Measurements from ENCODE around the gene PRDM8. TPM values are rescaled to one million over a fixed set of nuclear protein-coding genes. Genes with fewer than 3 reads are reported as not detected.

The PRDM8 gene
- total RNA-seq, 1 donor from 2014 or later = not detected

- H3K4me1 ChIP-seq = no peaks in the 10 kb centered on the region
- H3K4me3 ChIP-seq = no peak overlapping the region
- peaks cover 0 to 13% of the 10 kb centered on the region in 2 donors for H3K9me3 ChIP-seq
- intact Hi-C loops (cut with DNase I) = no loop called here
- TF ChIP-seq CTCF (IDR thresholded peaks at IDR 0.05) = no peak
- H3K27me3 ChIP-seq = no peaks in the 10 kb centered on the region
- no peak overlapping the region for H3K27ac ChIP-seq
- no peak for DNase-seq (ENCODE audit: low spot score in 2 of 2)
- H3K36me3 ChIP-seq = no peaks in the 10 kb centered on the region
These were observed 18.3 kb upstream of the PRDM8 start for GRCh38 chr4:80178964-80179363.

GRCh38 chr4:80179637-80180161 is 17.6 kb upstream of the PRDM8 start:
- TF ChIP-seq CTCF (IDR thresholded peaks at IDR 0.05) = no peak
- no peak overlapping the region for H3K27ac ChIP-seq
- intact Hi-C loops (cut with DNase I) = loop anchor here (5.0 to 10.0 kb wide), 2 partner anchors 107 to 1405 kb away; partner anchors contain the start of genes ANTXR2 and BMP2K
- no peak overlapping the region for H3K4me3 ChIP-seq
- peaks cover 0 to 13% of the 10 kb centered on the region in 2 donors for H3K9me3 ChIP-seq
- H3K4me1 ChIP-seq = no peaks in the 10 kb centered on the region
- H3K36me3 ChIP-seq = no peaks in the 10 kb centered on the region
- no peaks in the 10 kb centered on the region for H3K27me3 ChIP-seq
- DNase-seq (ENCODE audit: low spot score in 2 of 2) = no peak

- H3K27ac ChIP-seq = peak overlapping the region in 1 of 2 donors; percentile 2
These were observed 16.6 kb upstream of the PRDM8 start for GRCh38 chr4:80180743-80181142.

GRCh38 chr4:80182237-80182866 is 15.0 kb upstream of the PRDM8 start:
- H3K9me3 ChIP-seq = peaks cover 0 to 13% of the 10 kb centered on the region in 2 donors
- no peak for TF ChIP-seq CTCF (IDR thresholded peaks at IDR 0.05)
- intact Hi-C loops (cut with DNase I) = loop anchor here (5.0 to 10.0 kb wide), 2 partner anchors 110 to 1408 kb away; partner anchors contain the start of genes ANTXR2 and BMP2K
- peaks cover 0 to 10% of the 10 kb centered on the region in 2 donors for H3K4me1 ChIP-seq
- H3K27ac ChIP-seq = peak overlapping the region in 1 of 2 donors; percentile 0
- DNase-seq (ENCODE audit: low spot score in 2 of 2) = no peak
- no peaks in the 10 kb centered on the region for H3K36me3 ChIP-seq
- H3K4me3 ChIP-seq = peak overlapping the region in 1 of 2 donors; percentile 67
- H3K27me3 ChIP-seq = no peaks in the 10 kb centered on the region

More at GRCh38 chr4:80180743-80181142, 16.6 kb upstream of the PRDM8 start:
- no peak for TF ChIP-seq CTCF (IDR thresholded peaks at IDR 0.05)
- Histone ChIP-seq H3K4me1 (peaks cover 0 to 6% of the 10 kb centered on the region in 2 donors), H3K9me3 (peaks cover 0 to 13% of the 10 kb centered on the region in 2 donors), H3K27me3 (no peaks in the 10 kb centered on the region), H3K4me3 (no peak overlapping the region), H3K36me3 (no peaks in the 10 kb centered on the region)
- intact Hi-C loops (cut with DNase I) = loop anchor here (5.0 to 10.0 kb wide), 2 partner anchors 108 to 1406 kb away; partner anchors contain the start of genes ANTXR2 and BMP2K
- no peak for DNase-seq (ENCODE audit: low spot score in 2 of 2)

- H3K9me3 ChIP-seq = peaks cover 0 to 11% of the 10 kb centered on the region in 2 donors
- intact Hi-C loops (cut with DNase I) = loop anchor here (1.0 to 10.0 kb wide), 4 partner anchors 19 to 1409 kb away; partner anchors contain the start of genes ANTXR2 and BMP2K
- no peak for TF ChIP-seq CTCF (IDR thresholded peaks at IDR 0.05)
- H3K4me1 ChIP-seq = peaks cover 0 to 10% of the 10 kb centered on the region in 2 donors
- H3K36me3 ChIP-seq = no peaks in the 10 kb centered on the region
- peak overlapping the region; percentile 32 to 71 for H3K27ac ChIP-seq
- H3K27me3 ChIP-seq = no peaks in the 10 kb centered on the region
- peak overlapping the region; percentile 67 to 72 for H3K4me3 ChIP-seq
- peak in 1 of 2 donors; percentile 68 for DNase-seq (ENCODE audit: low spot score in 2 of 2)
These were observed 13.9 kb upstream of the PRDM8 start for GRCh38 chr4:80183250-80184052.

Measured in ascending aorta (tissue), 2 donors.